GM18519 (cell line): ENCODE measurements around the gene RB1.

Experiments used
- ATAC-seq: cut with Tn5 transposase; IDR thresholded peaks from one replicate; pipeline ENCODE4 v1.9.1; 2021; ENCODE audit warnings: mild to moderate bottlenecking, moderate library complexity; ENCODE audit not compliant: unreplicated experiment, low FRiP score

RB1 gene

DNA sequence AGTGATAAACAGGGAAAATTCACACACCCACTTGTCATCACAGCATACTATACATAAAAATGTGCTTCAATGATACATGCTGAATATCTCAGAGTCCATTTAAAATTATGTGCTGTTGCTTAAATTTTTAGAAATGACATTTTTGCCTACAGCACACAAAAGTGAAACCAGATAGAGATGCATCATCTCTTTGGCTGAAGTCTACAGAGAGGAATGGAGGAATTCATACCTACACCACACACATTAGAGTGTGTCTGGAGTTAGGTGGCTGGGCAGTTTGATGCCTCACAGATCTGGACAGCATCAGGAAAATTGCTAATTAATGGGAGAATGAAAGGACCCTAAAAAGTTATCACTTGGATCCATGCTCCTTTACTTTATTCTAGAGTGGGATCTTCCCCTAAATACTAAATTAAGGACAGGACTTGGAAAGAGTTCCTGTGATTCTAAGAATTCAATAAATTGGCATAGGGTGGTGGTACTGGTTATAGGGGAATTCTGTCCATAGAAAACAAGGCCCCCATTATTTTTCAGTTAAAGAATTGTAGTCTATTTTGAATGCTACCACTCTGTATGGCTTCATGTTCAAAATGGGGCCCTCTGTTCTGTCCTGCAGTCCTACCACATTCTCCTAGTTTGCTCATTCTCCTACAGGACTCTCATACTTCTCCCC, 188.0 kb downstream of the RB1 start:
- no peak for ATAC-seq

DNA sequence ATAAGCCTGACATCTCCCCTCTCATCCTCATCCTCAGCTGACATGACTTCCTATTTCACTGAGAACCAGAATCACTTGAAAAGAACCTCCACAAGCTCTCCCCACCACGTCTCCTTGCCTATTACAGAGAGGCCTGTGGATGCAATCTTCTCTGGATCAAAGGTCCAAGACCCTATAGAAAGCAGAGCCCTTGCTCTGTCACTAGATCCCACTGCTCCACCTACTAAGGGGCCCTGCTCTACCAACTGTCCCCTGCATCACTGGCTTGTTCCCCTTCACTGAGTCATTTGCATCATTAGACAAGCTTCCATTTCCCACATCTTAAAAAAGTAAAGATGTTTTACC, 188.5 kb downstream of the RB1 start:
- ATAC-seq, result peak; percentile 30

DNA sequence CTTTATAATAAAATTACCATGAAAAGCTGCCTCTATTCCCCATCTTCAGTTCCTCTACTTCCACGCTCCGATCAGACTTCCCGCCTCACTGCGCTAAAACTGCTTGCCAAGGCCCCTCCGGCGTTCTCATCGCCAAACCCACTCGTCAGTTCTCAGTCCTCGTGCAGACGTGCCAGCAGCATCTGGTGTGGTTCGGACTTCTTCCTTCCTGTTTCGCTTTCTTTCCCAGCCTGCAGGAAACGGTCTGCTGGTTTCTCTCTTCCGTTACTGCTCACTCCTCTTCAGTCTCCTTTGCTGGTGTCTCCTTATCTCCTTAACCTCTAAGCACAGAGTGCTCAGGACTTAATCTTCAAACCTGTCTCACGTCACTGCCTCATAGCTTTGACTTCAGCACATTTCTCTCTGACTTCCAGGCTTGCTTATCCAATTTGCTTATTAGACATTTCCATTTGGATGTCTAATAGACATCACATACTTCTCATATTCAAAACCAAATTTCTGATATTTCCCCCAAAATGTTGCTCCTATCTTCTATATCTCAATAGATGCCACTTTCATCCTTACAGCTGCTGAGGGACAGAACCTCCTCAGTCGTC, 189.0 kb downstream of the RB1 start:
- peak; percentile 63 for ATAC-seq

DNA sequence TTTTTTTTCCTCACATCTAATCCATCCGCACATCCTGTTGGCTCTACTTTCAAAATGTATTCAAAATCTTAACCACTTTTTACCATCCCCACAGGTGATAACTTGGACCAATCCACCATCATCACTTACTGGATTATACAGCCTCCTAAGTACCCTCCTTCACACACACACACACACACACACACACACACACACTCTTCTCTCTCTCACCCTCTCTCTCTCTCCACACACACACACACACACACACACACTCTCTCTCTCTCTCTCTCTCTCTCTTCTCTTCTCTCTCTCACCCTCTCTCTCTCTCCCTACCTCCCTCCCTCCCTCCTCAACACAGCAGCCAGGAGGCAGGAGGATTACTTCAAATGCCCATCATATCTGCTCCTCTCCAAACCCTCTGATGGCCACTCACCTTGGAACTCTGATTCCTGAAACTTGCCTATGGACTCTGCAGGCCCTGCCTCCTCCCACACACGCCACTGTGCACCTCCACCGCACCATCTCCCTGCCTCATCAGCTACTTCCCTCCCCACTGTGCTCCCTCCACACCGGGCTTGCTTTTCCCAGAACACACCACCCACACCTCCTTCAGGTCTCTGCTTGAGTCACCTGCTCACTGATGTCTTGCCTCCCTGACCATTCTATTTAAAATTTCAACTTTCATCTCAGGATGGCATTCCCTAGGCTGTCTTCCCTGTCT, 189.7 kb downstream of the RB1 start:
- ATAC-seq, result no peak

DNA sequence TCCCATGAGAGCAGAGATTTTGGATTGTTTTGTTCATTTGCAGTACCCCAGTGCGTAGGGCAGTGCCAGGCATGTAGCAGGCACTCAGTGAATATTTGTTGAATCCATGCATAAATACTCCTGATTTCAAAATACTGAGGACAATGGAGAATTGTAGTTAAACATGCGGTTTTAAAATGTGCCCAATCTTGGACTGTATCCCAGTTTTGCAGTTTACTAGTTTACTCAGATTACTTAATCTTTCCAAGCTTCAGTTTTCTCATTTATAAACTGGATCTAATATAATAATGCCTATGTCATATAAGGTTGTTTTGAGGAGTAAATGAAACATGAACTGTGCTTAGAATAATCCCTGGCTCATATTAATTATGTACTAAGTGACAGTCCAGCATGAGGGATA, 190.3 kb downstream of the RB1 start:
- no peak for ATAC-seq

DNA sequence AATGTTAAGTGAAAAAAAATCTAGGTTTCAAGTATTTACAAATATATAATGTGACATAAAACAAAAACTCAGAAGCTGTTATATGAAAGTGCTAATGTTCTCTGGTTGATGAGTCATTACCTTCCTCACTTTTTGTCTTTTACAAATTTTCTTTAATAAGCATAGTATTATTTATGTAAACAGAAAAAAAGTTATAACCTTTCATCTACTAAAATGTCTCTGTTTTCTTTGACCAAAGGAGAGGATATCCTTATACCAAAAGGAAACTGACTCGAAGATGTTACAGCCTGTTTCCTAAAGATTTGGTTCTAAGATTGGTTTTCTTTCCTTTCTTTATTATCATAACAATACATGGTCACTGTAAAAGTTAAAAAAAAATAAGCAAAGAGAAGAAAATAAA, 191.3 kb downstream of the RB1 start:
- no peak for ATAC-seq

DNA sequence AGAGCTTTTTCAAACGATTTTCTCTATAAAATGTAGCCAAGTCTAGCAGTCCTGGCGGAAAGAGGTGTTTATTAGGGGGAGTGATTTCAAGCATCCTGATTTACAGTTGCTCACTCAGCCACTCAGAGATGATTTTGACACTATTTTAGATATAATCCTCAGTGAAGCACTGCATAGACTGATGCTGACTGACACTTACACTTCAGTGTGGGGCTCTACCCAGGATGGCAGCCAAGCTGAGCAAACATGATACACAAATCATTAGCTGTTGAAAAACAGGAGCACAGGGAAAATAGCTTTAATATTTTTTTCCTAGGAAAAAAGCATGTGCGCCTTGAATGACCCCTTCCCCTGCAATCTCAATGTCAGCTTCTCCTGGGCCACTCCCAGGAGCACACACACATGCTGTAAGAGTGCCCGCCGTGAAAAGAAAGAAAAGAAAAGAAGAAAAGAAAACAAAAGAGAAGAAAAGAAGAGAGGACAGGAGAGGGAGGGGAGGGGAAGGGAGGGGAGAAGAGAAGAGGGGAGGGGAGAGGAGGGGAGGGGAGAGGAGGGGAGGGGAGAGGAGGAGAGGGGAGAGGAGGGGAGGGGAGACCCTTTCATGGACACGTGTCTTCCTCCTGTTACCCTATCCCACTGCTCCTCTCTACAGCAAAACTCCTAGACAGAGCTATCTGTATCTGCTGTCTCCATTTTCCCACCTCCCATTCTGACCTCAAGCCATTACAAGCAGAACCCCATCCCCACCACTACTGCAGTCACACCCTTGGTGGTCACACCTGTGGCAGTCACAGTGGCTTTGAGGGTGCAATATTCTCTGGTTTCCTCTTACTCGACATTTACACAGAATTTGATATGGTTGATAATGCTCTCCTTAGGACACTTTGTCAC, 193.0 kb downstream of the RB1 start:
- ATAC-seq, result no peak

DNA sequence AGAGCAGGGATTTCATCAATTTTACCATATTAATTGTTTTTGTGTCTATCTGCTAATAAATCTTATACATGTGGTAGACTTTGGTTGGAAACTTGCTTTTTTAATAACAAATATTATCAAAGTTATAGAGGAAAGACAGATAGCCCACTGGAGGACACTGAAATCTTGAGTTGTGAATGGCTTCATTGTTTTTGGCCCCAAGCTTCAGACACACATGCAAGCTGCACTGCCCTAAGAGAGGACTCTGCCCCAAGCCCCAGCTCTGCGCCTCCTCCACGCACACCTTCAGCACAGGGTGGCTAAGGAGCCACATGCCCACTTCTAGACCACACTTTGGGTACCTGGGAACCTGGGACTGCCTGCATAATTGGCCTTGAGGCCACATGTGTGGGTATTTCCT, 194.1 kb downstream of the RB1 start:
- no peak for ATAC-seq

DNA sequence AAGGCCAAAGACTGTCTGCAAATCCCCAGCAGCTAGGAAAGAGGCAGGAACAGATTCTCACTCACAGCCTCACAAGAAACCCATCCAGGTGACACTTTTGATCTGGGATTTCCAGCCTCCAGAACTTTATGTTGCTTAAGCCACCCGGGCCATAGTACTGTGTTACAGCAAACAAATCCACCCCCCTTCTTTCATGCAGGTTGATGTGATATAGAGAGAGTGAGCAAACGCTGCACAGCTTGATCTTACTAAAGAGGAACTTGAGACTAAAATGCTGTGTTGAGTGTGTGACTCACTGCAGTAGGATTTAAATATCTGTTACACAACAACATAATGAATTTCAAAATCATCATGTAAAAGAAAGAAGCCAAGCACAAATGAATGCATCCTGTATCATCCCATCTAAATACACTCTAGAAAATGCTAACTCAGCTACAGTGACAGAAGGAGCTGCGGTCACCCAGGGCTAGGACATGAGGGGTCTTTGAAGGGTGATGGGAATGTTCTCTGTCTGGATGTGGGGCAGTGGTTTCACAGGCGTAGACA, 197.2 kb downstream of the RB1 start:
- ATAC-seq, result no peak

DNA sequence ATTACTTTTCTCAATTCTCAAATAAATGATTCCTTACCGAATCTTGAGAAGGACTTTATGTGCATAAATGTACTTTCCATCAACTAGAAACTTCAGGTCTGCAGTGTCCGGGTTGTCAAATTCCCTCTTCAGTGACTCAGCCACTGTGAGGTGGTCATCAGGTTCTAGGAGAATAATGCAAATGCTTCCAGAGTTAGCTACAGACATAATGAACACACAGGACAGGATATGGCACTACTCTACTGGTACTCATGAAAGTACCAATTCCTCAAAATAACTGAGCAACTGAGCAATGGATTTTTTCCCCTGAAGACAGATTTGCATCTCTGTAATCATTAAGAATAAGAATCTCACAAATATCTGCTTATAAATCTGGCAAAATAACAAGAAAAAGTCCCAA, 198.2 kb downstream of the RB1 start:
- peak; percentile 47 for ATAC-seq

DNA sequence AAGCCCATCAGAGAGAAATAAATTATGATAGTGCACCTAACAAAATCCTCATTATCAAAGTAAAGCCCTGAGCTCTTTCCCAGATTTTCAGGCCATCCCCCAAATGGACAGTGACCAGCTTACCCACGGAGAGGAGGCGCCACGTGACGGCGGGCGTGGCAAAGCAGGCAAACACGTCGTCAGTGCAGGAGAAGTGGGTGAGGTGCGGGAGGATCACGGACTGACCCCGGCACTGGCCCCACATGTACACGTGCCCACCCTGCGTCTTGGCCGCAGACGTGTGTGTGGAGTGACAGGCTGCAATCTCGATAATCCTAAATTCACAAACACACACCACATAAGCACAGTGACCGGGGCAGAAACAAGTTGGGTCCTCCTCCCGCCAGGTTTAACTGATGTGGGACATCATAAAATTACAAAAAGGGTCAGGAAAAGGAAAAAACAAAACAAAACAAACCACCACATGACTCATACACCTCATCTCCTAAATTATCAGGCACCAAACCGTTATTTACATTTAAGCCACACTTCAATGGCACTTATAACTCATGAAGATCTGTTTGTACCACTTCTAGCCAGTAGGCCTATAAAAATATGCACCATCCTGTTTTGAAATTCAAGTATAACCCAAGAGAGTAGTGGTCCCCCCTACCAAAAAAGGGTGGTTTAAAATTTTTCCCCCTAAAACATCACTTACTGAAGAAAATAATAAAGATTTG, 199.2 kb downstream of the RB1 start:
- no peak for ATAC-seq

DNA sequence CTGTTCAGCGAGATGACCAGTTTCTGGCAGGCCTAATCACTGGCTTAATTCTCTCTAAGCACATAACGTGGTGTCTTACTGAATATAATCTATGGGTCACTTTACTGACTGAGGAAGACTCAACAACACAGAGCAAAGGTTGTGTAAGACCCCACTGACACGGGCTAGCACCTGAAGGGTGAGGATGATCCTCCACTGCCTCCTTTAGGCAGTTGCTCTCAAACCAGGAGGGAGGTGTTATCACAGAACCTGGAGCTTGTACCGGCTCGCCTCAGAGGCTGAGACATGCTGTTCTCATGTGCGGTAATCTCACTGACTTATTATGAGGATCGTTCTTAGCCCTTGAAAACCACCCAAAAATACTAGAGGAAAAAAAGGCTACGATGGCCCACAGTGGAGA, 201.1 kb downstream of the RB1 start:
- no peak for ATAC-seq

DNA sequence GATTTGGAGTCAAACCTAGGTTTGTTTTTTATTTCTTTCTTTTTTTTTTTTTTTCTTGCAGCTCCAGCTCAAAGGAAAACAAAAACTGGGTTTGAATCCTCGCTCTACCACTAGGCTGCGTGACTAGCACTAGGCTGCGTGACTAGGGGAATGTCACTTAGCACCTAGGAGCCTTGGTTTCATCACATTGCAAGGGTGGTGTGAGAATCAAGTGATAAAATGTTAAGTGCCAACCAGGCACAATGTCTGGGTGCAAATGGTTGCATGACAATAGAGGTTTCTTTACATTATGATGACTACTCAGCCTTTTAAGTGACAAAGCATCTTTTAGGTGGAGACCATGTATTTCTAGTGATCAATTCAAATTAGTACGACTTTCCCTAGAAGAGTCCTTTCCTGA, 201.5 kb downstream of the RB1 start:
- ATAC-seq, result no peak

DNA sequence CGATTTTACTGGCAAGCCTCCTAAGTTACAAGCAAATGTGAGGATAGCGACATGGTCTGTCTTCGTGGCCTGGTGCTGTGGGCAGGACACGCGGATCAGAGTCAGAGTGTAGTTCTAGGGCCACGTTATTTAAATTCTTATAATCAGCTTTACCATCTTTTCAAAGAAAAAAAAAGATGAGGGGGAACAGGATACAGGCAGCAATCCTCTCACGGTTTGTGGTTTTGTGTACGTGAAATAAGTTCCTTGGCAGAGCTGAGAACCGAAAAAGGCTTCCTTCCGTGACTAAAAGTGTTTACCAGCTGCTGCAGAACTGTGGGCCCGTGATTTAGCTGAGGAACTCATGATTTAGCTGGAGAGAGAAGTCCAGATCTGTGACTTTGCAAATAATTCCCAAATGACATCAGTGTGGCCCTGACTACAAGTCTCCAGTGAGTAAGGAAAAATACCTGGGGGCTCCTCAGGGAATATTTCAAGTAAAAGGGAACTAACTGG, 202.1 kb downstream of the RB1 start:
- ATAC-seq, result peak; percentile 66

DNA sequence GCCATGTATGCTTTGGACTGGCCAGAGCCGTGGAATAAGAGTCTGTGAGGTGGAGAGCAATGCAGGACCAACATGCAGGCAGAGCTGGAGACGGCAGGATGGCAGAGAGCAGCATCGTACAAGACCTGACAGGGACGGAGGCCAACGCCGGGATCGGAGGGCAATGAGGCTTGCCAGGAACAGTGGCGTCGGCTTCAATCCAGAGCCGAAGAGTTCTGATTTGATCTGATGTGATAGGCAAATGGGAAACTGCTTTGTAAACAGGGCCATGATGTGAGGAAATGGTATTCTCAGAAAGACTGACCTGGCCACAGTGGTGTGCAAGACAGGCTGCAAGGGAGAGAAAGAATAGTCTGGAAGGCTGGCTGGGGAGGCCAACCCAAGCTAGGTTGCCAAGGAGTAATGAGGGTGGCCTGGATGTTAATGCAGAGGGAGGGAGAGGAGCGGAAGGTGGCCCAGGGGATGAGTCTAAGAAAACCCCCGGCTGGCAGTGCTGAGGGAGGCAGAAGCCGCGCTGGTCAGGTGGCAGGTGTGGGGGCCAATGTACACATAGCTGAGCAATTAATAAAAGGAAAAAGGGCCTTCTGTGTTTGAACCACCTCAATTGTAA, 202.6 kb downstream of the RB1 start:
- ATAC-seq, result peak; percentile 4

DNA sequence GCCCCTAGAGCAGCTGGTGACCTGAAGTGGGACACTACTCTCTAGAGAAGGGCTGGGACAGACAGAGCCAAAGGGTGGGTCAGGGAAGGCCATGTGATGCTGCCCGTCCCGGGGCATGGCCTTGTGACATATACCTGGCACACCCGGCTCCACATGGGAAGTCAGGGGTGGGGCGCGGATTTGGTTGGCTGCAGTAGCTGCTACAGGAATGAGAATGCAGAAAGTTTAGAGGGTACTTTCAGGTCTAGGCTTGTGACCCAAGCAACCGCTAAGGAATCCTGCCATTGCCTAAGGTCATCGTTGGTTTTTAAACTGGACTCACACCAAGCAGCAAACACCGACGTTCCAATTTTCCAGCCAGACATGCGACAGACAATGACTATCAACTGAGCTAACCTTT, 203.5 kb downstream of the RB1 start:
- no peak for ATAC-seq

DNA sequence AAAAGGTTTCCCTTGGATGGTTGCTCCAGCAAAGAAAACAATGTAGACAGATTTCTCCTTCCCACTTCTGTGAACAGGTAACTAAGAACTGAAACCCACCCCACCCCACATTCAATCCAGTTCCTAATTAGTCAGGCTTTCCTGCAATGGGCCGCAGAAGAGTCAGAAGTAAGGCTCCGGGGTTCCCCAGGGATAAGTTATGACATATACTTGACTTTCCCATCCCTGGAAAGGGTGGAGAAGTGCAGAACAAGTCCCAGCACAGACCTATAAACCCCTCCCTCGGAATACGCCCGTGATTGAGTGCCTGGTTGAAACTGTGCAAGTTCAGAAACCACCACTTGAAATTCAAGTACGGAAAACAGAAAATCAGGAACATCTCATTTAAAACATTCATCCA, 204.5 kb downstream of the RB1 start:
- no peak for ATAC-seq

DNA sequence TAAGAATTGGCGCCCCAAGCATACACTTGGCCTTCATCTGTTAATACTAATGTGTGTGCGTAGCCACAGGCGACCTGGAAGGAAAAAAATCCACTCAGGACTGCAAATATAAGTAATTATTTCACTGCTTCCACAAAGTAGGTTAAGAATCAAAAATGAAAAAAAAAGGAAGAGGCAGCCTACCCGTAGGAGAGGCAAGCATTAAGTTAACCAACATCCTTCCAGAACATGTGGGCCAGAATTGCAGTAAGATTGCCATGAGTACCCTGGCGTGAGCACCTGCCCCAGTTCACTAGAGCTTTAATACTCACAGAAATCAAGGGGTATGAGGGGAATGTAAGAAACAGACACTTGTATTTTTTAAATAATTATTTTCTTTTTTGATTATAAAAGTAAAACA, 207.1 kb downstream of the RB1 start:
- no peak for ATAC-seq

DNA sequence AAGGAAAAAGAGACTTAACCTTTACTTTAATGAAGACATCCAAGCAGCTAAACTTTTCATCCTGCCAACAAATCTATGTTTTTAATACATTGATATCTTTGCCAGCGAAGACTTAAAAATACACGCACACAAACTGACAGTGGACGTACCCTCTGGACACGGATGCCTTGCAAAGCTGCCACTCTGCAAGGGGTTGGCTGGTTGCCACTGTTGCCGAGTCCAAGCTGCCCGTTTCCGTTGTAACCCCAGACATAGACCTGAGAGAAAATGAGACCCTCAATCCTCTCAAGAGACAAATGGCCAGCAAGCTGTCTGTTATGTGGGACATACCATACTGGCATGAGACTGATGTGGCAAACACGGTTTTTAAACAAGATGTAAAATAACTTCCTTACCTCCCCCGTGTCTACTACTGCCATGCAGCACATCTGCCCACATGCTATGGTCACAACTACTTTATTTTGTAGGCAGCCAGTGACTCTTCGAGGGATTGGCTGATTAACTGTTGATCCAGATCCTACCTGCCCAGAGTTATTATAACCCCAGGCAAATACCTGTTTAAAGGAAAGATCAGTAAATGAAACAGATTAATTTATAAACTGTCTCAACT, 208.2 kb downstream of the RB1 start:
- ATAC-seq, result no peak
